RWPE2 (cell line): ENCODE data around the gene OTX1.
"Not testable (repeated sequence)": the region's sequence is repeated elsewhere in the genome, so short reads cannot be mapped to it uniquely, and the experiment has no call there.

Experiments
- ATAC-seq: fragments of 200-7000 bp; cut with Tn5 transposase; 3 replicates; pipeline ENCODE4 v1.9.1; 2021; ENCODE audit warnings: low read depth
- DNase-seq: peaks from one replicate; pipeline ENCODE4 v3.0.0-alpha.2; 2020; ENCODE audit warnings: low spot score
- H3K27ac ChIP-seq: fragments of 450-650 bp; 2 replicates; pipeline ENCODE4 v1.5.1; 2017; ENCODE audit warnings: mild to moderate bottlenecking; ENCODE audit not compliant: poor library complexity, severe bottlenecking
- H3K27me3 ChIP-seq: fragments of 250-450 bp; sonication (Bioruptor Pico); 2 replicates; pipeline ENCODE4 v1.5.1; 2021; ENCODE audit warnings: mild to moderate bottlenecking, moderate library complexity; ENCODE audit not compliant: insufficient read depth, poor library complexity, severe bottlenecking
- H3K36me3 ChIP-seq: fragments of 250-450 bp; sonication (Bioruptor Pico); 2 replicates; pipeline ENCODE4 v1.5.1; 2020; ENCODE audit warnings: low read depth, mild to moderate bottlenecking, moderate library complexity
- H3K4me1 ChIP-seq: fragments of 250-450 bp; sonication (Bioruptor Pico); 2 replicates; pipeline ENCODE4 v1.5.1; 2021; ENCODE audit warnings: mild to moderate bottlenecking, moderate library complexity; ENCODE audit not compliant: insufficient read depth, poor library complexity, severe bottlenecking
- H3K4me3 ChIP-seq: fragments of 250-450 bp; sonication (Bioruptor Pico); 2 replicates; pipeline ENCODE4 v1.5.1; 2021; ENCODE audit warnings: mild to moderate bottlenecking, moderate library complexity; ENCODE audit not compliant: severe bottlenecking
- H3K9me3 ChIP-seq: fragments of 250-450 bp; sonication (Bioruptor Pico); 2 replicates; pipeline ENCODE4 v1.5.1; 2021; ENCODE audit warnings: mild to moderate bottlenecking, moderate library complexity; ENCODE audit not compliant: severe bottlenecking
- TF ChIP-seq, protein P1 (sequence below): fragments of 450-650 bp; IDR thresholded peaks from one replicate; pipeline ENCODE4 v1.5.1; 2017; ENCODE audit warnings: mild to moderate bottlenecking, moderate library complexity; ENCODE audit not compliant: poor library complexity, severe bottlenecking

Gene OTX1

DNA sequence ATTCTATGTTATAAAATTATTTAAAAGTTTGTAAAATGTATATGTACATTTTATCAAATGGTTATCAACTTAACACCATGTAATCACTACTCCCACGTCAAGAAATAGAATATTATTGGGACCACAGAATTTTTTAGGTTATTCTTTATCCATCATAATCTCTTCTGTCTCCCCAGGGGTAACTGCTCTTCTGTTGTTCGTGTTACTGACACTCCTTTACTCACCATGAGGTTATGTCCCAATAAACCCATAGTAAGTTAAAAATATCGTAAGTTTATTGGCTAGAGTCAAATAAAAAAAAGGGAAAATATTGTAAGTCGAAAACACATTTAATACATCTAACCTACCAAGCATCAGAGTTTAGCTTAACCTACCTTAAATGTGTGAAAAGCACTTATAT lies 14.0 kb downstream of the OTX1 start:
- no peak for ATAC-seq
- H3K4me1 ChIP-seq: no peaks in the 10 kb centered on the region
- peaks cover 2% of the 10 kb centered on the region for H3K9me3 ChIP-seq
- no peak for DNase-seq
- H3K27me3 ChIP-seq: peaks cover 91% of the 10 kb centered on the region
- H3K4me3 ChIP-seq: no peak overlapping the region
- H3K36me3 ChIP-seq: no peaks in the 10 kb centered on the region
- TF ChIP-seq, protein P1, sequence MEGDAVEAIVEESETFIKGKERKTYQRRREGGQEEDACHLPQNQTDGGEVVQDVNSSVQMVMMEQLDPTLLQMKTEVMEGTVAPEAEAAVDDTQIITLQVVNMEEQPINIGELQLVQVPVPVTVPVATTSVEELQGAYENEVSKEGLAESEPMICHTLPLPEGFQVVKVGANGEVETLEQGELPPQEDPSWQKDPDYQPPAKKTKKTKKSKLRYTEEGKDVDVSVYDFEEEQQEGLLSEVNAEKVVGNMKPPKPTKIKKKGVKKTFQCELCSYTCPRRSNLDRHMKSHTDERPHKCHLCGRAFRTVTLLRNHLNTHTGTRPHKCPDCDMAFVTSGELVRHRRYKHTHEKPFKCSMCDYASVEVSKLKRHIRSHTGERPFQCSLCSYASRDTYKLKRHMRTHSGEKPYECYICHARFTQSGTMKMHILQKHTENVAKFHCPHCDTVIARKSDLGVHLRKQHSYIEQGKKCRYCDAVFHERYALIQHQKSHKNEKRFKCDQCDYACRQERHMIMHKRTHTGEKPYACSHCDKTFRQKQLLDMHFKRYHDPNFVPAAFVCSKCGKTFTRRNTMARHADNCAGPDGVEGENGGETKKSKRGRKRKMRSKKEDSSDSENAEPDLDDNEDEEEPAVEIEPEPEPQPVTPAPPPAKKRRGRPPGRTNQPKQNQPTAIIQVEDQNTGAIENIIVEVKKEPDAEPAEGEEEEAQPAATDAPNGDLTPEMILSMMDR: no peak
- H3K27ac ChIP-seq: no peak overlapping the region

DNA sequence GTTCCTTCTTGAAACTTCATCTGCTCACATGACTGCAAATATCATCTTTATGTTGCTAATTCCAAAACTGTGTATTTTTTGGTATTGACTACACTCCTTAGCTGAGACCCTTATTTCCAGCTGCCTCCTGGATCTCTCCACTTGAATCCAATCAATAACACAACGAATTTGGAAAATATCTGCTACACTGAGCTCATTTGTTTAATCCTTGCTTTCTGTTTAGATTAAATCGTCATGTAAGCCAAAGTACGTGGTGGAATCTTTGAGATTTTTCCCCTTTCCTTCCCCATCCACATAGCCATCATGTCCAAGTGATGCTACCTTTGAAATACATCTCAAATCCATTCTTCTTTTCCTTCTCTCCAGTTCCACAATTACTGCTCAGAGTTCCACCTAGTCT lies 15.6 kb downstream of the OTX1 start:
- DNase-seq: no peak
- Histone ChIP-seq H3K4me1 (no peaks in the 10 kb centered on the region), H3K27me3 (peaks cover 77% of the 10 kb centered on the region), H3K27ac (no peak overlapping the region), H3K4me3 (no peak overlapping the region), H3K9me3 (peaks cover 2% of the 10 kb centered on the region), H3K36me3 (no peaks in the 10 kb centered on the region)
- TF ChIP-seq, protein P1: no peak
- no peak for ATAC-seq

DNA sequence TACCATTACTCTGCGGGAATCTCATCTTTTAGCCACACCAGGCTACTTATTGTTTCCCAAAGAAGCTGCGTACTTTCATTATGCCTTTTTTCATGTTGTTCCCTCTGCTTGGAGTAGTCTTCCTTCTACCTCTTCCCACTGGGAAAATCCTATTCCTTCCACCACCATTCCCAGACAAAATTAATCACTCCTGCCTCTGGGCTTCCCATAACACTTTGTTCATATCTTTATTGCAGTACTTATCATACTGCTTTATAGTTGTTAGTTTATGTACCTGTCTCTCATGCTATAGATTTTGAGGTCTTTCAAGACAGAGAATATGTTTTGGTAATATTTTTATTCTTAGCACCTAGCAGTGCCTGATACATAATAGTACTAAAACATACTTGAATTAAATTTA lies 16.2 kb downstream of the OTX1 start:
- TF ChIP-seq, protein P1: no peak
- H3K27me3 ChIP-seq: peaks cover 72% of the 10 kb centered on the region

DNA sequence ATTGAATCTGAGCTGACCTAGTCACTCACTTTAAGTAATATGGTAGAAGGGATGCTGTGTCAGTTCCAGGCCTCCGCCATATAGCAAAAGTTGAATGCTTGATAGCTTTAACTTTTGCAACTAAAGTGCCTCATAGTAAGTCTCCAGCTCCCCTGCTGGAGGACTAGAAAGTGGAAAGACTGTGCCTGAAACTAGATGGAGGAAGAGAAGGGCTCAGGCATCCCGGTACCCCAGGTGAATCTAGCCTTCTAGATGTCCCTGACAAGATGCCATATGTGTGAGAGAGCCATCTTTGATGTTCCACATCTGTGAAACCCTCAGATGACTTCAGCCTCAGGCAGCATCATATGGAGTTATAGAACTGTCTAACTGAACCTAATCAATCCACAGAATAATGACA lies 21.0 kb downstream of the OTX1 start:
- H3K4me1 ChIP-seq: no peaks in the 10 kb centered on the region
- ATAC-seq: no peak
- DNase-seq: no peak
- H3K27me3 ChIP-seq: peaks cover 23% of the 10 kb centered on the region
- TF ChIP-seq, protein P1: no peak
- H3K4me3 ChIP-seq: no peak overlapping the region
- no peaks in the 10 kb centered on the region for H3K9me3 ChIP-seq
- no peak overlapping the region for H3K27ac ChIP-seq
- H3K36me3 ChIP-seq: no peaks in the 10 kb centered on the region

More for the DNA sequence above, 16.2 kb downstream of the OTX1 start:
- Histone ChIP-seq H3K9me3 (no peaks in the 10 kb centered on the region), H3K36me3 (no peaks in the 10 kb centered on the region), H3K4me3 (no peak overlapping the region), H3K27ac (no peak overlapping the region), H3K4me1 (no peaks in the 10 kb centered on the region)
- ATAC-seq (no peak), DNase-seq (no peak)

DNA sequence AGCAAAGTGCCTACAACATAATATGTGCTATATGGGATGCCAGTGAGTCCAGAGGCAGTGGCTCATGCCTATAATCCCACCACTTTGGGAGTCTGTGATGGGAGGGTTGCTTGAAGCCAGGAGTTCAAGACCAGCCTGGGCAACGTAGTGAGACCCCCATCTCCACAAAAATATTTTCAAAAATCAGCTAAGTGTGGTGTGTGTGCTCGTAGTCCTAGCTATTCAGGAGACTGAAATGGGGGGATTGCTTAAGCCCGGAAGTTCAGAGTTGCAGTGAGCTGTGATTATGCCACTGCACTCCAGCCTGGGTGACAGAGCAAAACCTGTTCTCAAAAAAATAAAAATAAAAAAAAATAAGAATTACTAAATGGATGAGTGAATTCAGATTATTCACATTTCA lies 23.4 kb downstream of the OTX1 start:
- Histone ChIP-seq H3K36me3 (no peaks in the 10 kb centered on the region), H3K27me3 (peaks cover 1% of the 10 kb centered on the region), H3K4me1 (no peaks in the 10 kb centered on the region), H3K27ac (no peak overlapping the region), H3K9me3 (no peaks in the 10 kb centered on the region), H3K4me3 (no peak overlapping the region)
- DNase-seq (no peak), ATAC-seq (no peak)
- TF ChIP-seq, protein P1: no peak

DNA sequence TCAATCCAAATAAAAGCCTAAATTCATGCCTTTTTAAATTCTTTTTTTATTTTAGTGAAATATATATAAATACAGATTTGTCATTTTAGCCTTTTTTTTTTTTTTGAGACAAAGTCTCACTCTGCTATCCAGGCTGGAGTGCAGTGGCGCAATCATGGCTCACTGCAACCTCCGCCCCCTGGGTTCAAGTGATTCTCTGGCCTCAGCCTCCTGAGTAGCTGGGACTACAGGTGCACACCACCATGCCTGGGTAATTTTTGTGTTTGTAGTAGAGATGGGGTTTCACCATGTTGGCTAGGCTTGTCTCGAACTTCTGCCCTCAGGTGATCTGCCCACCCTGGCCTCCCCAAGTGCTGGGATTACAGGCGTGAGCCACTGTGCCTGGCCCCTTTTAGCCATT lies 23.8 kb downstream of the OTX1 start:
- not testable (repeated sequence) for H3K9me3 ChIP-seq, ATAC-seq, H3K27me3 ChIP-seq, H3K4me3 ChIP-seq, H3K27ac ChIP-seq, H3K4me1 ChIP-seq, DNase-seq, H3K36me3 ChIP-seq
